Psoas muscle (tissue), 8 donors: Measurements from ENCODE around the gene ALAD. TPM values are rescaled to one million over a fixed set of nuclear protein-coding genes. Genes with fewer than 3 reads are reported as not detected.
"Not testable (repeated sequence)": the region's sequence is repeated elsewhere in the genome, so short reads cannot be mapped to it uniquely, and the experiment has no call there.

Experiments
- ATAC-seq, 4 donors: fragments of 200-7000 bp; cut with Tn5 transposase; one replicate each; pipeline ENCODE4 v1.9.1; 2020; ENCODE audit warnings: moderate library complexity in 3 of 4, mild to moderate bottlenecking in 2 of 4
- DNase-seq, 2 donors: peaks; one replicate each; pipeline ENCODE4 v3.0.0-alpha.2; 2020
- H3K27ac ChIP-seq: fragments of 200-600 bp; one replicate; pipeline ENCODE4 v1.8.0; 2022
- H3K27me3 ChIP-seq, 3 donors: fragments of 200-600 bp in 1 of 3; one replicate each; pipeline versions ENCODE4 v1.6.1 to v1.8.0; 2013 to 2022; ENCODE audit warnings: low read length in 2 of 3, mild to moderate bottlenecking in 2 of 3, moderate library complexity in 1 of 3; ENCODE audit not compliant: insufficient read depth in 3 of 3
- H3K36me3 ChIP-seq, 2 donors: fragments of 200-600 bp in 1 of 2; one replicate each; pipeline versions ENCODE4 v1.6.1 to v1.8.0; 2013 to 2022; ENCODE audit warnings: low read depth in 1 of 2, mild to moderate bottlenecking in 1 of 2, moderate library complexity in 1 of 2; ENCODE audit not compliant: insufficient read depth in 1 of 2
- H3K4me1 ChIP-seq: fragments of 200-600 bp; one replicate; pipeline ENCODE4 v1.8.0; 2022
- H3K4me3 ChIP-seq: fragments of 200-600 bp; one replicate; pipeline ENCODE4 v1.8.0; 2022; ENCODE audit warnings: mild to moderate bottlenecking
- H3K9me3 ChIP-seq: fragments of 200-600 bp; one replicate; pipeline ENCODE4 v1.8.0; 2022
- WGBS, 3 donors: extraction: QIAGEN DNeasy Blood & Tissue Kit; methylation state at CpG; one replicate each; pipeline versions ENCODE4 v1.1.6 to v1.1.7; 2013; 5-methylcytosine and 5-hydroxymethylcytosine counted together
- intact Hi-C, 2 donors: fragments of 100-400 bp; cut with DNase I; formaldehyde crosslinking; loops; one replicate each; pipeline versions ENCODE4 v1.11.0 to v1.14.2; 2022
- polyA plus RNA-seq, 3 donors: library from polyadenylated mRNA; stranded (reverse); fragments of 200-250 nt; gene quantifications; one replicate each; pipeline ENCODE4 v1.2.3, GENCODE V29; 2013
- total RNA-seq, 4 donors: library from RNA; stranded (reverse); fragmentation: NEBNext Ultra II Directional in 2 of 4; extraction: Animal tissue kit (Norgen Biotek cat#: 25700) in 2 of 4; gene quantifications; one replicate each; pipeline versions ENCODE4 v1.2.1 to v1.2.4, GENCODE V29; 2021 to 2023
- TF ChIP-seq, protein P1 (sequence below): fragments of 200-600 bp; IDR thresholded peaks from one replicate; pipeline ENCODE4 v1.8.0; 2022; ENCODE audit warnings: antibody characterized with exemption
- donor health status: healthy with polysubstance abuse.
- donor health status: DM: no; HTN: no; CAD: no; lungs with moderate emphysema.
- donor health status: Bipolar disorder and iron deficiency.
- donor health status: healthy.
- donor health status: DM: yes; HTN: yes; CAD: no.
- donor health status: DM: no; HTN: no; CAD: no.
- donor health status: DM: no; HTN: no; CAD: no.
- donor health status: DM: yes; HTN: yes; CAD: no.

The ALAD gene
- total and polyA plus RNA-seq, 7 donors = 13.1 to 43.1 (median 17.3) TPM

- WGBS, 3 donors = 87 to 92% (median 90%) methylated on average over 4 of the region's 4 CpGs
Measured at GRCh38 chr9:113386571-113387393, 14.3 kb downstream of the ALAD start.

GRCh38 chr9:113381909-113382411 lies 19.1 kb downstream of the ALAD start:
- WGBS, 3 donors = 80 to 87% (median 81%) methylated on average over 8 of the region's 8 CpGs
- Histone ChIP-seq H3K27me3 (no peaks in the 10 kb centered on the region), H3K4me3 (no peak overlapping the region), H3K27ac (no peak overlapping the region), H3K36me3 (peaks cover 0 to under 1% of the 10 kb centered on the region in 2 donors), H3K9me3 (no peaks in the 10 kb centered on the region), H3K4me1 (no peaks in the 10 kb centered on the region)
- intact Hi-C loops = no loop called here
- TF ChIP-seq, protein P1, sequence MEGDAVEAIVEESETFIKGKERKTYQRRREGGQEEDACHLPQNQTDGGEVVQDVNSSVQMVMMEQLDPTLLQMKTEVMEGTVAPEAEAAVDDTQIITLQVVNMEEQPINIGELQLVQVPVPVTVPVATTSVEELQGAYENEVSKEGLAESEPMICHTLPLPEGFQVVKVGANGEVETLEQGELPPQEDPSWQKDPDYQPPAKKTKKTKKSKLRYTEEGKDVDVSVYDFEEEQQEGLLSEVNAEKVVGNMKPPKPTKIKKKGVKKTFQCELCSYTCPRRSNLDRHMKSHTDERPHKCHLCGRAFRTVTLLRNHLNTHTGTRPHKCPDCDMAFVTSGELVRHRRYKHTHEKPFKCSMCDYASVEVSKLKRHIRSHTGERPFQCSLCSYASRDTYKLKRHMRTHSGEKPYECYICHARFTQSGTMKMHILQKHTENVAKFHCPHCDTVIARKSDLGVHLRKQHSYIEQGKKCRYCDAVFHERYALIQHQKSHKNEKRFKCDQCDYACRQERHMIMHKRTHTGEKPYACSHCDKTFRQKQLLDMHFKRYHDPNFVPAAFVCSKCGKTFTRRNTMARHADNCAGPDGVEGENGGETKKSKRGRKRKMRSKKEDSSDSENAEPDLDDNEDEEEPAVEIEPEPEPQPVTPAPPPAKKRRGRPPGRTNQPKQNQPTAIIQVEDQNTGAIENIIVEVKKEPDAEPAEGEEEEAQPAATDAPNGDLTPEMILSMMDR = no peak
- DNase-seq (no peak), ATAC-seq (no peak)

More at GRCh38 chr9:113386571-113387393, 14.3 kb downstream of the ALAD start:
- Histone ChIP-seq H3K27me3 (no peaks in the 10 kb centered on the region), H3K27ac (no peak overlapping the region), H3K4me3 (no peak overlapping the region), H3K4me1 (no peaks in the 10 kb centered on the region), H3K9me3 (no peaks in the 10 kb centered on the region), H3K36me3 (peaks cover 14 to 47% of the 10 kb centered on the region in 2 donors)
- intact Hi-C loops = no loop called here
- ATAC-seq (peak in 3 of 4 donors; percentile 6 to 70 (median 46)), DNase-seq (no peak)
- TF ChIP-seq, protein P1 = no peak

DNA sequence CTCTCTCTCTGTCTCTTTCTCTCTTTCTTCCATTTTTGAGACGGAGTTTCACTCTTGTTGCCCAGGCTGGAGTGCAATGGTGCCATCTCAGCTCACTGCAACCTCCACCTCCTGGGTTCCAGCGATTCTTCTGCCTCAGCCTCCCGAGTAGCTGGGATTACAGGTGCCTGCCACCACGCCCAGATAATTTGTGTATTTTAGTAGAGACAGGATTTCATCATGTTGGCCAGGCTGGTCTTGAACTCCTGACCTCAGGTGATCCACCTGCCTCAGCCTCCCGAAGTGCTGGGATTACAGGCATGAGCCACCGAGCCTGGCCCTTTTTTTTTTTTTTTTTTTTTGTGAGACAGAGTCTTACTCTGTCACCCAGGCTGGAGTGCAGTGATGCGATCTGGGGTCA lies 19.6 kb downstream of the ALAD start:
- ATAC-seq, intact Hi-C loops, DNase-seq: not testable (repeated sequence)

DNA sequence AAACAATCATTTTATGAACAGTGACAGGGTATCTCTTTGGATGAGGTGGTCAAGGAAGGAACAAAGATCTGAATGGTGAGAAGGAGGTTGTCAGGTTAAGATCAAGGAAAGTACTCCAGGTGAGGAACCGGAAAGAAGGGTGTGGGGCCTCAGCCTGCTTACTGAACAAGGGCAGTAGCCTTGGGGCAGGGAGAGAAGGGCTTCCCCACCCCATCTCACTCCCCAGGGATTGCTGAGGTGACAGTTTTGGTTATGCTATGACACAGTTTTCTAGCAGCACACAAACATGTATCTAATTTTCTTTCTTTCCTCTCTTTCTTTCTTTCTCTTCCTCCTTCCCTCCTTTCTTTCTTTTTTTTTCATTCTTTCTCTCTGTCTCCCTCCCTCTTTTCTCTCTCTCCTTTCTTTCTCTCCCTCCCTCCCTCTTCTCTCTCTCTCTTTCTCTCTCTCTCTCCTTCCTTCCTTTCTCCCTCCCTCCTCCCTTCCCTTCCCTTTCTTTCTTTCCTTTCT lies 20.2 kb downstream of the ALAD start:
- TF ChIP-seq, protein P1 = no peak
- intact Hi-C loops = no loop called here
- no peaks in the 10 kb centered on the region for H3K36me3 ChIP-seq
- H3K4me1 ChIP-seq = no peaks in the 10 kb centered on the region
- ATAC-seq (no peak), DNase-seq (no peak)
- H3K4me3 ChIP-seq = no peak overlapping the region
- H3K27me3 ChIP-seq = no peaks in the 10 kb centered on the region
- H3K27ac ChIP-seq = no peak overlapping the region
- no peaks in the 10 kb centered on the region for H3K9me3 ChIP-seq
- 55 to 67% (median 60%) methylated on average over 1 of the region's 1 CpG for WGBS, 3 donors

More for the DNA sequence above, 19.6 kb downstream of the ALAD start:
- H3K27me3 ChIP-seq, H3K4me1 ChIP-seq, H3K36me3 ChIP-seq, H3K27ac ChIP-seq, H3K9me3 ChIP-seq, H3K4me3 ChIP-seq: not testable (repeated sequence)
- WGBS, 3 donors = 73 to 81% (median 73%) methylated on average over 7 of the region's 7 CpGs

DNA sequence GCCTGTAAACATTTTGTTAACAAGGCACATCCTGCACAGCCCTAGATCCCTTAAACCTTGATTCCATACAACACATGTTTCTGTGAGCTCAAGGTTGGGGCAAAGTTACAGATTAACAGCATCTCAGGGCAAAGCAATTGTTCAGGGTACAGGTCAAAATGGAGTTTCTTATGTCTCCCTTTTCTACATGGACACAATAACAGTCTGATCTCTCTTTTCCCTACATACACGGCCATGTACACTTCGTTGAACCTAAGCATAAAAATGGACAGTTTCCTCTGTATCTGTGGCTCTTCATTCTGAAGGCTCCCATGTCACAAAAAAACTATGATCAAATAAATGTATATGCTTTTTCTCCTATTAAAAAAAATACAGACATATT lies 21.3 kb downstream of the ALAD start:
- intact Hi-C loops, H3K36me3 ChIP-seq, H3K27me3 ChIP-seq, H3K4me3 ChIP-seq, H3K4me1 ChIP-seq, DNase-seq, H3K9me3 ChIP-seq, H3K27ac ChIP-seq, ATAC-seq: not testable (repeated sequence)
- 73 to 85% (median 76%) methylated on average over 2 of the region's 2 CpGs for WGBS, 3 donors

GRCh38 chr9:113379094-113379828 lies 21.8 kb downstream of the ALAD start:
- H3K4me1 ChIP-seq, H3K9me3 ChIP-seq, H3K27me3 ChIP-seq, H3K27ac ChIP-seq, DNase-seq, ATAC-seq, intact Hi-C loops, H3K4me3 ChIP-seq: not testable (repeated sequence)
- H3K36me3 ChIP-seq = peaks cover 0 to 11% of the 10 kb centered on the region in 2 donors
- 63 to 67% (median 63%) methylated on average over 23 to 24 of the region's 24 CpGs for WGBS, 3 donors
